Nephron (organoid): ENCODE measurements around the gene RYR1.
"Not testable (repeated sequence)": the region's sequence is repeated elsewhere in the genome, so short reads cannot be mapped to it uniquely, and the experiment has no call there.

Experiments used
- H3K27ac Mint-ChIP-seq, 3 experiments: 2 replicates each; pipeline ENCODE4 v1.8.0; 2020; ENCODE audit warnings: mixed read lengths in 3 of 3, mild to moderate bottlenecking in 2 of 3, moderate library complexity in 1 of 3
- H3K27me3 Mint-ChIP-seq: 2 replicates; pipeline ENCODE4 v1.8.0; 2021; ENCODE audit warnings: low read depth, mild to moderate bottlenecking, moderate library complexity, mixed read lengths
- H3K36me3 Mint-ChIP-seq: 2 replicates; pipeline ENCODE4 v1.8.0; 2020; ENCODE audit warnings: low read depth, mixed read lengths
- H3K4me1 Mint-ChIP-seq: 2 replicates; pipeline ENCODE4 v1.8.0; 2020; ENCODE audit warnings: mixed read lengths
- H3K4me3 Mint-ChIP-seq, 3 experiments: 2 replicates each; pipeline ENCODE4 v1.8.0; 2020; ENCODE audit warnings: mild to moderate bottlenecking in 3 of 3, mixed read lengths in 3 of 3, moderate library complexity in 2 of 3
- H3K9me3 Mint-ChIP-seq: 2 replicates; pipeline ENCODE4 v1.8.0; 2020; ENCODE audit warnings: mixed read lengths
- CTCF ChIP-seq, 3 experiments: fragments of 200-600 bp; sonication (generic); IDR thresholded peaks; one replicate each; pipeline ENCODE4 v1.5.0; 2021; ENCODE audit warnings: antibody characterized with exemption in 3 of 3; ENCODE audit not compliant: unreplicated experiment in 3 of 3

The RYR1 gene

GRCh38 chr19:38629568-38629967 lies 196.1 kb downstream of the RYR1 start:
- TF ChIP-seq CTCF (IDR thresholded peaks at IDR 0.05; ENCODE audit: unreplicated experiment in 3 of 3) = no peak
- Mint-ChIP-seq H3K27me3 (no peaks in the 10 kb centered on the region), H3K36me3 (peaks cover 60% of the 10 kb centered on the region), H3K4me1 (peaks cover 16% of the 10 kb centered on the region), H3K4me3 (no peak overlapping the region), H3K27ac (no peak overlapping the region), H3K9me3 (no peaks in the 10 kb centered on the region)

DNA sequence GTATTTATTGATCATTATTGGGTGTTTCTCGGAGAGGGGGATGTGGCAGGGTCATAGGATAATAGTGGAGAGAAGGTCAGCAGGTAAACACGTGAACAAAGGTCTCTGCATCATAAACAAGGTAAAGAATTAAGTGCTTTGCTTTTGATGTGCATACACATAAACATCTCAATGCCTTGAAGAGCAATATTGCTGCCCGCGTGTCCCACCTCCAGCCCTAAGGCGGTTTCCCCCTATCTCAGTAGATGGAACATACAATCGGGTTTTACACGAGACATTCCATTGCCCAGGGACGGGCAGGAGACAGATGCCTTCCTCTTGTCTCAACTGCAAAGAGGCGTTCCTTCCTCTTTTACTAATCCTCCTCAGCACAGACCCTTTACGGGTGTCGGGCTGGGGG lies 197.8 kb downstream of the RYR1 start:
- H3K4me3 Mint-ChIP-seq, H3K9me3 Mint-ChIP-seq, H3K27me3 Mint-ChIP-seq: not testable (repeated sequence)
- H3K4me1 Mint-ChIP-seq = peaks cover 20% of the 10 kb centered on the region
- peak overlapping the region; percentile 56 to 95 (median 87) for H3K27ac Mint-ChIP-seq
- peaks cover 54% of the 10 kb centered on the region for H3K36me3 Mint-ChIP-seq

DNA sequence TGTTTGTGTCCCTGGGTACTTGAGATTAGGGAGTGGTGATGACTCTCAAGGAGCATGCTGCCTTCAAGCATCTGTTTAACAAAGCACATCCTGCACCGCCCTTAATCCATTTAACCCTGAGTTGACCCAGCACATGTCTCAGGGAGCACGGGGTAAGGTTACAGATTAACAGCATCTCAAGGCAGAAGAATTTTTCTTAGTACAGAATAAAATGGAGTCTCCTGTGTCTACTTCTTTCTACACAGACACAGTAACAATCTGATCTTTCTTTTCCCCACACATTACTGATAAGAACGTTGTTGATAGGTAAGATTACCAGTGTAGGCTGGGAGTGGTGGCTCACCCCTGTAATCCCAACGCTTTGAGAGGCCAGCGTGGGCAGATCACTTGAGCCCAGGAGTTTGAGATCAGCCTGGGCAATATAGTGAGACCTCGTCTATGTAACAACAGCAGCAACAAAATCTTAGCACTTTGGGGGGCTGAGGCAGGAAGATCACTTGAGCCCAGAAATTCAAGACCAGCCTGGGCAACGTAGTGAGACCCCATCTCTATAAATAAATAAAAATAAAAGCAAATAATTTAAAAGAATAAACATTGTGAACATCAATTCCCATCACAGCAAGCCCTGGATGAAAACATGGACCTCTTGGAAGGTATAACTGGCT lies 198.5 kb downstream of the RYR1 start:
- not testable (repeated sequence) for H3K4me3 Mint-ChIP-seq, H3K9me3 Mint-ChIP-seq, H3K27me3 Mint-ChIP-seq
- H3K36me3 Mint-ChIP-seq = peaks cover 54% of the 10 kb centered on the region
- peaks cover 20% of the 10 kb centered on the region for H3K4me1 Mint-ChIP-seq
- peak overlapping the region; percentile 56 to 95 (median 87) for H3K27ac Mint-ChIP-seq

DNA sequence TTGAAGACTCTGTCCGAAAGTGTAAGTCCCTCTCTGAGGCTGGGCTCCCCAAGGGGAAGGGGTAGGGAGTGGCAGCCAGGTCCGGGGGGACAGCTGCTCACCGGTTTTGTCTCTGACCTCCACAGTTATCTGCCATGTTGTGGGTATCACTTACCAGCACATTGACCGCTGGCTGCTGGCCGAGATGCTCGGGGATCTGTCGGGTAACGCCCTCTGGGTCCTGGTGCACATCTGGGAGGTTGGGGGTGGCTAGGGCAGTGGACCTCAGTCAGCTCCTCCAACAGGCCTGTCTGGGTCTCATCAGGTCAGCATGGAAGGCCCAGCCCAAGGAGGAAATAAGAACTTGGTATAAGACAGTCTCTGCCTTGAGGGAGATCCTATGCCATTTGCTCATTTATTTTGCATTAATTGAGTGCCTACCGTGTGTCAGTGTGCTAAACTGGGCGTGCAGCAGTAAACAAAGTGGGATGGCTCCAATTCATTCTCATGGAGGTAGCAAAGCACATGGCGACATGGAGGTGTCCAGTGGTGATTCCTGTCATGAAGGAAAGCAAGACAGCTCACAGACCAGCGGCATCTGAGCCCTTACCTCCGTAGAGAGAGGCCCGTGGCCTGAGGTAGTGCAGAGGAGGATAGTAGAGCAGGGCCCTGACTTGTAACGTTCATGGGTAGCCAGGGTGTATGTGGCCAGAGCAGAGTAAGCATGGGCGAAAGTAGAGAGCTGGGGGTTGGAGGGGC lies 199.2 kb downstream of the RYR1 start:
- H3K4me1 Mint-ChIP-seq = peaks cover 20% of the 10 kb centered on the region
- no peak for TF ChIP-seq CTCF (IDR thresholded peaks at IDR 0.05; ENCODE audit: unreplicated experiment in 3 of 3)
- no peaks in the 10 kb centered on the region for H3K9me3 Mint-ChIP-seq
- H3K27ac Mint-ChIP-seq = peak overlapping the region in 1 of 3 experiments; percentile 74
- no peaks in the 10 kb centered on the region for H3K27me3 Mint-ChIP-seq
- no peak overlapping the region for H3K4me3 Mint-ChIP-seq
- peaks cover 51% of the 10 kb centered on the region for H3K36me3 Mint-ChIP-seq

DNA sequence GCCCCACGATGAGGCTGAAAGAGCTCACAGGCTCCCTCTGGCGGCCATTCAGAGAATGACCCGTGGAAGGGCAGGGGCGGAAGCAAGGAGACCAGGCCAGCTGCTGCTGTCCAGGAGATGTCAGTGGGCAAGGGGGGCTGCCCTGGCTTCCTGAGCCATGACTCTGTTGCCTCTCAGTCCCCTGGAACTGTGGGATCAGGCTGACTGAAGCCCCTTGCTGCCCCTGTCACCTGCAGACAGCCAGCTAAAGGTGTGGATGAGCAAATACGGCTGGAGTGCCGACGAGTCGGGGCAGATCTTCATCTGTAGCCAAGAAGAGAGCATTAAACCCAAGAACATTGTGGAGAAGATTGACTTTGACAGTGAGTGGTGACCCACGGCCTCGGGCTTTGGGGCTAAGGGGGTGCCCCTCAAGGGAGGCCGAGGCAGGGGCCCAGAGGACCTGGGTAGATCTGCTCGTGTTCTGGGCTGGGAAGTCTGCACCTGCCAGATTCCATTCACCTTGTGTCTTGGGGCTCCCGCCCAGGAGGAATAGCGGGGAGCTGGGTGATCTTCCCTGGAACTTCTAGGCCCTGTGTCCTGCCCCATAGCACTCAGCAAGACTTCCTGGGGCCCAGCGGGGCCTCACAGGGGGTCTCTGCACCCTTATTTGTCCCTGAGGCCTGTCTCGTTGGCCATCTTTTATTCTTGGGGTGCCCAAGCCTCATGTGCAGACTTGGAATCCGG lies 201.4 kb downstream of the RYR1 start:
- Mint-ChIP-seq H3K4me1 (peaks cover 20% of the 10 kb centered on the region), H3K4me3 (no peak overlapping the region), H3K9me3 (no peaks in the 10 kb centered on the region), H3K36me3 (peaks cover 33% of the 10 kb centered on the region), H3K27ac (peak overlapping the region in 2 of 3 experiments; percentile 71 to 84), H3K27me3 (no peaks in the 10 kb centered on the region)
- peak; percentile 91 to 97 (median 97) for TF ChIP-seq CTCF (IDR thresholded peaks at IDR 0.05; ENCODE audit: unreplicated experiment in 3 of 3)

- TF ChIP-seq CTCF (IDR thresholded peaks at IDR 0.05; ENCODE audit: unreplicated experiment in 3 of 3) = no peak
- H3K9me3 Mint-ChIP-seq = no peaks in the 10 kb centered on the region
Measured at GRCh38 chr19:38635483-38636399, 202.2 kb downstream of the RYR1 start.

More at GRCh38 chr19:38635483-38636399, 202.2 kb downstream of the RYR1 start:
- Mint-ChIP-seq H3K36me3 (peaks cover 32% of the 10 kb centered on the region), H3K27ac (peak overlapping the region in 1 of 3 experiments; percentile 44), H3K4me3 (no peak overlapping the region), H3K27me3 (no peaks in the 10 kb centered on the region), H3K4me1 (peaks cover 20% of the 10 kb centered on the region)
